Gastroesophageal sphincter (tissue), 3 donors: ENCODE results near the gene FARS2.

Source experiments
- EP300 ChIP-seq: sonication (generic); formaldehyde crosslinking; IDR thresholded peaks from one replicate; pipeline ENCODE4 v1.6.1; 2017; ENCODE audit warnings: antibody characterized with exemption, mild to moderate bottlenecking
- POLR2A ChIP-seq, 2 donors: fragments of 450-650 bp; IDR thresholded peaks; one replicate each; pipeline ENCODE4 v1.6.1; 2017; ENCODE audit warnings: antibody characterized with exemption in 2 of 2, mild to moderate bottlenecking in 2 of 2, moderate library complexity in 1 of 2
- POLR2AphosphoS5 ChIP-seq: sonication (generic); formaldehyde crosslinking; IDR thresholded peaks from one replicate; pipeline ENCODE4 v1.6.1; 2017; ENCODE audit warnings: antibody characterized with exemption
- TF ChIP-seq, protein P1 (sequence below), 4 experiments: fragments of 200-600 bp in 2 of 4; fragments of 450-650 bp in 2 of 4; sonication (generic) in 1 of 4; IDR thresholded peaks; one replicate each; pipeline ENCODE4 v1.5.1; 2017 to 2019; ENCODE audit warnings: antibody characterized with exemption in 4 of 4, mild to moderate bottlenecking in 2 of 4, moderate library complexity in 2 of 4

DNA sequence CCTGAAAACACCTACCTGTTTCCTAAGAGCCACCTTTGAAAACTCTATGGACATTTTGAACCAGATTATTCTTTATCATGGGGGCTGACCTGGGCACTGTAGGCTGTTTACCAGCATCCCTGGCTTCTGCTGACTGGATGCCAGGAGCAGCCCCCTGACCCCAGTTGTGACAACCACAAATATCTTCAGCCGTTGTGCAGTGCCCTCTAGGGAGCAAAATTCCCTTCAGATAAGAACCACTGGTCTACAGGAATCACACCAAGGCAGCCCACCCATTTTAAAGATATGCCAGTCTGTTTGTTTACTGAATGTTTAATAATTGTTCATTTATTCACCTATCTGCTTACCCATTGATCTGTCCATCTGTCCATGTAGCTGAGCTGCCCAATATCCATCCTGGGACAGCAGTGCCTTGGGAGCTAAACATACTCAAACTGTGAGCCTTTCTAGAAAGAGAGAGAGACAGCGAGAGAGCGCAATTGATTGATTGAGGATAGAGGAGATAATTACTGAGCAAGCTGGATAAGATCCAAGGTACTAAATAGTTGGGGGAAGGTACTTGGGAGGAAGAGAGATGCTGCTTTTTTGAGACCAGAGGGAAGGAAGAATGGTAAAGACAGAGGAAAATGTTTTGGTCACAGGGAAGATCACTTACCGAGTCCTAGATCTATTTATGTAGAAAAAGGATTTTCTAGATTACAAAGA, 468.7 kb downstream of the FARS2 start:
- TF ChIP-seq, protein P1, sequence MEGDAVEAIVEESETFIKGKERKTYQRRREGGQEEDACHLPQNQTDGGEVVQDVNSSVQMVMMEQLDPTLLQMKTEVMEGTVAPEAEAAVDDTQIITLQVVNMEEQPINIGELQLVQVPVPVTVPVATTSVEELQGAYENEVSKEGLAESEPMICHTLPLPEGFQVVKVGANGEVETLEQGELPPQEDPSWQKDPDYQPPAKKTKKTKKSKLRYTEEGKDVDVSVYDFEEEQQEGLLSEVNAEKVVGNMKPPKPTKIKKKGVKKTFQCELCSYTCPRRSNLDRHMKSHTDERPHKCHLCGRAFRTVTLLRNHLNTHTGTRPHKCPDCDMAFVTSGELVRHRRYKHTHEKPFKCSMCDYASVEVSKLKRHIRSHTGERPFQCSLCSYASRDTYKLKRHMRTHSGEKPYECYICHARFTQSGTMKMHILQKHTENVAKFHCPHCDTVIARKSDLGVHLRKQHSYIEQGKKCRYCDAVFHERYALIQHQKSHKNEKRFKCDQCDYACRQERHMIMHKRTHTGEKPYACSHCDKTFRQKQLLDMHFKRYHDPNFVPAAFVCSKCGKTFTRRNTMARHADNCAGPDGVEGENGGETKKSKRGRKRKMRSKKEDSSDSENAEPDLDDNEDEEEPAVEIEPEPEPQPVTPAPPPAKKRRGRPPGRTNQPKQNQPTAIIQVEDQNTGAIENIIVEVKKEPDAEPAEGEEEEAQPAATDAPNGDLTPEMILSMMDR (IDR thresholded peaks at IDR 0.05) = no peak
- TF ChIP-seq EP300 (no peak), POLR2A (IDR thresholded peaks at IDR 0.05) (no peak), POLR2AphosphoS5 (no peak)
